Ectodermal cell (in vitro differentiated cells): ENCODE data around the gene ABCC1.

Experiments
- H3K27ac ChIP-seq: 2 replicates; pipeline ENCODE4 v1.7.0; 2013; ENCODE audit warnings: mild to moderate bottlenecking, low read depth, low read length; ENCODE audit not compliant: insufficient read depth, poor library complexity, severe bottlenecking
- H3K27me3 ChIP-seq: 2 replicates; pipeline ENCODE4 v1.7.0; 2013; ENCODE audit warnings: mild to moderate bottlenecking, low read length; ENCODE audit not compliant: insufficient read depth, control insufficient read depth, poor library complexity, severe bottlenecking
- H3K36me3 ChIP-seq: one replicate; pipeline ENCODE4 v1.7.0; 2013; ENCODE audit warnings: low read length; ENCODE audit not compliant: control insufficient read depth, insufficient read depth
- H3K4me1 ChIP-seq: one replicate; pipeline ENCODE4 v1.7.0; 2013; ENCODE audit warnings: low read length; ENCODE audit not compliant: control insufficient read depth, insufficient read depth
- H3K4me3 ChIP-seq: 2 replicates; pipeline ENCODE4 v1.7.0; 2013; ENCODE audit warnings: low read depth, low read length, control low read depth; ENCODE audit not compliant: insufficient read depth
- H3K9me3 ChIP-seq: 2 replicates; pipeline ENCODE4 v1.7.0; 2013; ENCODE audit warnings: mild to moderate bottlenecking, low read length, moderate library complexity; ENCODE audit not compliant: control insufficient read depth
- WGBS, 2 experiments: methylation state at CpG; one replicate each; pipeline ENCODE4 v1.1.7; 2013; ENCODE audit warnings: missing lambda C conversion rate in 2 of 2; 5-methylcytosine and 5-hydroxymethylcytosine counted together

The ABCC1 gene

DNA sequence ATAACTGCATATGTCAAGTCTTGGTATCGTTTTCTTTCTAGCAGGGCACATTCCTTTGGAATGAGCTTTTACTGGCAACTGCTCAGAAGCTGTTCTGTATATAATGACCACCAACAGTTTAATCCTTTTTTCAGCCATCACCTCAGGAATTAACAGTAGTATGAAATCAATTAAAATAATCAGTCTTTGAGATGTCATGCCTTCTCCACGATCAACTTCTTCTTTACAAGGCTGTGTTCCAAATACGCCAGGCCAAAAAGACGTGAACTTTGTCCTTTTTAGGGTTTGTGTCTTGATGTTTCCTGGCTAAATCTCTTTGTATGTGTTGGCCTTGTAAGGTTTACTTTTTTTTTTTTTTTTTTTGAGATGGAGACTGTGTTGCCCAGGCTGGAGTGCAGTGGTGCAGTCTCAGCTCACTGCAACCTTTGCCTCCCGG lies 54.9 kb downstream of the ABCC1 start:
- no peaks in the 10 kb centered on the region for H3K4me1 ChIP-seq
- H3K36me3 ChIP-seq = no peaks in the 10 kb centered on the region
- H3K4me3 ChIP-seq = no peak overlapping the region
- no peak overlapping the region for H3K27ac ChIP-seq
- no peaks in the 10 kb centered on the region for H3K27me3 ChIP-seq
- 76 to 78% methylated on average over 5 of the region's 5 CpGs for WGBS, 2 experiments
- no peaks in the 10 kb centered on the region for H3K9me3 ChIP-seq

GRCh38 chr16:16005721-16006120 lies 56.3 kb downstream of the ABCC1 start:
- Histone ChIP-seq H3K27ac (no peak overlapping the region), H3K27me3 (no peaks in the 10 kb centered on the region), H3K9me3 (no peaks in the 10 kb centered on the region), H3K4me1 (no peaks in the 10 kb centered on the region), H3K4me3 (no peak overlapping the region), H3K36me3 (peaks cover 12% of the 10 kb centered on the region)
- WGBS, 2 experiments = 95 to 96% methylated on average over 7 of the region's 8 CpGs

DNA sequence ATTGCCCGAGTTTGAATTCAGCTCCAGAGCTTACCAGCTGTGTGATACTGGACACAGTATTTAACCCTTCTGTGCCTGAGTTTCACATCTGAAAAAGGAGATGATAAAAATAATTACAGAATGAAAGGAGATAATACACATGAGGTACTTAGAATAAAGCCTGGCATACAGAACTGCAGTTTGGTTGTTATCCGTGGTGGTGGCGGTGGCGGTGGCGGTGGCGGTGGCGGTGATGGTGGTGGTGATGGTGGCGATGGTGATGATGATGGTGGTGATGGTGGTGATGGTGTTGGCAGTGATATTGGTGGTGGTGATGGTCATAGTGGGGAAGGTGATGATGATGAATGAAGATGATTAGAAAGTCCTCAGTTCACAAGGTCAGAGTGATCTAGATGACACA lies 57.2 kb downstream of the ABCC1 start:
- H3K27ac ChIP-seq = no peak overlapping the region
- H3K9me3 ChIP-seq = no peaks in the 10 kb centered on the region
- peaks cover 14% of the 10 kb centered on the region for H3K36me3 ChIP-seq
- no peak overlapping the region for H3K4me3 ChIP-seq
- H3K4me1 ChIP-seq = no peaks in the 10 kb centered on the region
- no peaks in the 10 kb centered on the region for H3K27me3 ChIP-seq
- WGBS, 2 experiments = 77% methylated on average over 8 of the region's 8 CpGs

GRCh38 chr16:16007743-16008111 lies 58.3 kb downstream of the ABCC1 start:
- H3K9me3 ChIP-seq = no peaks in the 10 kb centered on the region
- H3K4me3 ChIP-seq = no peak overlapping the region
- peaks cover 14% of the 10 kb centered on the region for H3K36me3 ChIP-seq
- 94 to 95% methylated on average over 10 to 11 of the region's 11 CpGs for WGBS, 2 experiments
- H3K27ac ChIP-seq = no peak overlapping the region
- H3K4me1 ChIP-seq = no peaks in the 10 kb centered on the region
- H3K27me3 ChIP-seq = no peaks in the 10 kb centered on the region

- Histone ChIP-seq H3K27me3 (no peaks in the 10 kb centered on the region), H3K36me3 (peaks cover 14% of the 10 kb centered on the region), H3K9me3 (no peaks in the 10 kb centered on the region), H3K4me3 (no peak overlapping the region), H3K4me1 (no peaks in the 10 kb centered on the region), H3K27ac (no peak overlapping the region)
- 92 to 100% methylated on average over 1 of the region's 2 CpGs for WGBS, 2 experiments
These were observed 59.2 kb downstream of the ABCC1 start for GRCh38 chr16:16008666-16009065.

DNA sequence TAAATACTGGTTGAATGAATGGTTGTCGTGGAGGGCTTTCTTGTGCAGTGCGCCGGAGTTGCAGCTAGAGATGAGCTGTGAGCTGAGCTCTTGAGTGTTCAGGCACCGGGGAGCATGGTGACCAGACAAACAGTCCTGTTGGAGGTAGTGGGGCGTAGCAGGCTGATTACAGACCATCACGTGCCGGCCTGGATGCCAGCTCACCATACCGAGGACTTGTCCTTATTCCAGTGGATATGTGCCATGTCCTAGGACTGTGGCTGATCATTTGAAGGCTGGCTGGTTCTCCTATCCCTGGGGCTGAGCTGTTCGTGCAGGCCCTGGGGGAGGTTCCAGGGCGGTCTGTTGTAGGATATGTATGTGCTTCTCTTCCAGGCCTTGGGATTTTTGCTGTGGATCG lies 60.0 kb downstream of the ABCC1 start:
- Histone ChIP-seq H3K4me3 (no peak overlapping the region), H3K27ac (no peak overlapping the region), H3K36me3 (peaks cover 14% of the 10 kb centered on the region), H3K4me1 (no peaks in the 10 kb centered on the region), H3K9me3 (no peaks in the 10 kb centered on the region), H3K27me3 (no peaks in the 10 kb centered on the region)
- WGBS, 2 experiments = 95 to 97% methylated on average over 11 of the region's 11 CpGs

GRCh38 chr16:16010194-16010593 lies 60.8 kb downstream of the ABCC1 start:
- no peaks in the 10 kb centered on the region for H3K27me3 ChIP-seq
- H3K27ac ChIP-seq = no peak overlapping the region
- WGBS, 2 experiments = 90 to 92% methylated on average over 3 of the region's 3 CpGs
- H3K36me3 ChIP-seq = peaks cover 14% of the 10 kb centered on the region
- H3K4me3 ChIP-seq = no peak overlapping the region
- H3K9me3 ChIP-seq = no peaks in the 10 kb centered on the region
- no peaks in the 10 kb centered on the region for H3K4me1 ChIP-seq

DNA sequence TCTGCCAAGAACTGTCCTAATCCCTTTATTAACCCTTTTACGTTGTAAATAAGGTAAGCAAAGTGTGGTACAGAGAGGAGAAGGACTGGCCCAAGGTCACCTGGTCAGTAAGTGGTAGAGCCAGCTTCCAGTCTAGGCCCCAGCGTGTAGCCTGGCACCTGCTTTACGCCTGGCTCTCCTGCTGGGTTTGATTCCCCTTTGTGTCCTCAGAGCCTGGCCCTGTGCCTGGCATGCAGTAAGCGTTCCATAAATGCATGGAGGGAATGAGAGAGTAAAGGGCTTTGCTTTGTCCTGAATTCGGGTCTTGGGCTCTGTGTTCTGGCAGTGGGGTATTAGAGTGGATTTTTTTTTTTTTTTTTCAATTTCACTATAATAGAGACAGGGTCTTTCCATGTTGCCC lies 62.7 kb downstream of the ABCC1 start:
- Histone ChIP-seq H3K4me1 (no peaks in the 10 kb centered on the region), H3K9me3 (no peaks in the 10 kb centered on the region), H3K36me3 (peaks cover 19% of the 10 kb centered on the region), H3K27ac (no peak overlapping the region), H3K27me3 (no peaks in the 10 kb centered on the region), H3K4me3 (no peak overlapping the region)
- 95% methylated on average over 4 to 5 of the region's 5 CpGs for WGBS, 2 experiments

- H3K27ac ChIP-seq = no peak overlapping the region
- H3K4me3 ChIP-seq = no peak overlapping the region
- H3K4me1 ChIP-seq = no peaks in the 10 kb centered on the region
- WGBS, 2 experiments = 89 to 90% methylated on average over 6 of the region's 6 CpGs
- no peaks in the 10 kb centered on the region for H3K27me3 ChIP-seq
- peaks cover 19% of the 10 kb centered on the region for H3K36me3 ChIP-seq
- no peaks in the 10 kb centered on the region for H3K9me3 ChIP-seq
These were observed 64.4 kb downstream of the ABCC1 start for GRCh38 chr16:16013812-16014211.

DNA sequence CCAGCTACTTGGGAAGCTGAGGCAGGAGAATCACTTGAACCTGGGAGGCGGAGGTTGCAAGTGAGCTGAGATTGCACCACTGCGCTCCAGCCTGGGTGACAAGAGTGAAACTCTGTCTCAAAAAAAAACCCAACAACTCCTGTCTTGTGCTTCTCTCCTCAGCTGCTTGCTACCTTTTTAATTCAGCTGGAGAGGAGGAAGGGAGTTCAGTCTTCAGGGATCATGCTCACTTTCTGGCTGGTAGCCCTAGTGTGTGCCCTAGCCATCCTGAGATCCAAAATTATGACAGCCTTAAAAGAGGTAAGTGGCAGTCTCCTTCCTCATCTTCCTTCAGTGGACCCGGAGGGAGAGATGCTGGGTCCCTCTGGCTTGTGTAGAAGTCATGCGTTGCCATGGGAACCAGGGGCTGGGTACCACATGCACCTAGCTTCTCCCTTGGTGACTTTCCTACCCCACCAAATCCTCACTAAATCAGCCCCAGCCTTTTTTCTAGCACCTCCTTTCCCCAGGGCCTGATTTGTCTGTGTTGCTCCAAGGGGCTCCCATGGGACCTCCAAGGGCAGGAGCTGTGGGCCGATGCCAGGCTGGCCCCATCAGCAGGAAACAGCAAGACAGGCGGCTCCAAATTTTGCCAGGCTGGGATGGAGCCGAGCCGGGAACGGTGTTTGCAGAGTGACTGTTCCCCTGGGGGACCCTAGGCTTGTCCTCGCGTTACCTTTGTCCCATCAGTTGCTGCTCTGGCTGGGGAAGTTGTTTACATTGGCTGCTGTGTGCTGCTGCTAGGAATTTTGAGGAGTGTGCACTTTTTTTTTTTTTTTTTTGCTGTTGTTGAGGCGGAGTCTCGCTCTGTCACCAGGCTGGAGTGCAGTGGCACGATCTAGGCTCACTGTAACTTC lies 65.2 kb downstream of the ABCC1 start:
- 85 to 90% methylated on average over 14 of the region's 14 CpGs for WGBS, 2 experiments
- Histone ChIP-seq H3K9me3 (no peaks in the 10 kb centered on the region), H3K36me3 (peaks cover 20% of the 10 kb centered on the region), H3K4me1 (no peaks in the 10 kb centered on the region), H3K27me3 (no peaks in the 10 kb centered on the region), H3K4me3 (no peak overlapping the region), H3K27ac (no peak overlapping the region)
